CD14-positive monocyte (primary cell): Measurements from ENCODE around the gene EPHA3. TPM values are rescaled to one million over a fixed set of nuclear protein-coding genes. Genes with fewer than 3 reads are reported as not detected.

Experiments used
- DNase-seq, 3 donors: peaks; one replicate each; pipeline ENCODE4 v3.0.0-alpha.2; 2011 to 2022
- H2AFZ ChIP-seq: 2 replicates; pipeline ENCODE4 v1.6.0; 2012; ENCODE audit warnings: mild to moderate bottlenecking, low read depth, low read length, inconsistent platforms; ENCODE audit not compliant: insufficient read depth, poor library complexity, severe bottlenecking
- H3K27ac ChIP-seq, 2 donors: 1 replicate in 1 of 2; 2 replicates in 1 of 2; pipeline ENCODE4 v1.5.1; 2012 to 2013; ENCODE audit warnings: low read length in 2 of 2, control low read depth in 1 of 2, inconsistent platforms in 1 of 2, low read depth in 1 of 2, mild to moderate bottlenecking in 1 of 2
- H3K27me3 ChIP-seq, 2 donors: one replicate each; pipeline versions ENCODE4 v1.6.0 to v1.6.1; 2011 to 2013; ENCODE audit warnings: low read length in 2 of 2; ENCODE audit not compliant: control insufficient read depth in 2 of 2, insufficient read depth in 2 of 2
- H3K36me3 ChIP-seq, 2 donors: replicated peaks in 1 of 2; 1 replicate in 1 of 2; 2 replicates in 1 of 2; pipeline versions ENCODE4 v1.5.1 to v1.6.1; 2012 to 2013; ENCODE audit warnings: low read length in 2 of 2, control low read depth in 1 of 2, inconsistent platforms in 1 of 2, mild to moderate bottlenecking in 1 of 2; ENCODE audit not compliant: insufficient read depth in 2 of 2, control insufficient read depth in 1 of 2
- H3K4me1 ChIP-seq, 2 donors: 1 replicate in 1 of 2; 2 replicates in 1 of 2; pipeline versions ENCODE4 v1.5.1 to v1.6.1; 2012 to 2013; ENCODE audit warnings: low read length in 2 of 2, control low read depth in 1 of 2, inconsistent platforms in 1 of 2, mild to moderate bottlenecking in 1 of 2, moderate library complexity in 1 of 2; ENCODE audit not compliant: insufficient read depth in 2 of 2, control insufficient read depth in 1 of 2
- H3K4me2 ChIP-seq: replicated peaks from 2 replicates; pipeline ENCODE3; 2012; ENCODE audit warnings: low read length, moderate library complexity, mild to moderate bottlenecking; ENCODE audit not compliant: poor library complexity, severe bottlenecking; ENCODE audit errors: extremely low read depth
- H3K4me3 ChIP-seq, 3 experiments: fragments of 200-600 bp in 1 of 3; sonication (generic) in 1 of 3; replicated peaks in 1 of 3; 1 replicate in 2 of 3; 2 replicates in 1 of 3; pipeline ENCODE4 v1.5.1; 2011 to 2013; ENCODE audit warnings: low read length in 3 of 3, mild to moderate bottlenecking in 3 of 3, control low read depth in 2 of 3, low read depth in 2 of 3, inconsistent platforms in 1 of 3, moderate library complexity in 1 of 3
- H3K79me2 ChIP-seq: 2 replicates; pipeline ENCODE4 v1.6.0; 2012; ENCODE audit warnings: mild to moderate bottlenecking, control low read depth, inconsistent platforms, low read length, moderate library complexity; ENCODE audit not compliant: insufficient read depth
- H3K9ac ChIP-seq: 2 replicates; pipeline ENCODE4 v1.6.0; 2017; ENCODE audit warnings: low read length, mild to moderate bottlenecking; ENCODE audit not compliant: insufficient read depth, poor library complexity, severe bottlenecking
- H3K9me3 ChIP-seq, 2 donors: replicated peaks in 1 of 2; 1 replicate in 1 of 2; 2 replicates in 1 of 2; pipeline versions ENCODE4 v1.5.1 to v1.6.1; 2012 to 2013; ENCODE audit warnings: low read length in 2 of 2, control low read depth in 1 of 2; ENCODE audit not compliant: control insufficient read depth in 1 of 2, insufficient read depth in 1 of 2
- H4K20me1 ChIP-seq: 2 replicates; pipeline ENCODE4 v1.6.0; 2012; ENCODE audit warnings: mild to moderate bottlenecking, low read length, control low read depth, moderate library complexity; ENCODE audit not compliant: insufficient read depth
- H3K27ac Mint-ChIP-seq, 7 donors: one replicate each; pipeline ENCODE4 v1.8.0; 2020; ENCODE audit warnings: mild to moderate bottlenecking in 7 of 7, mixed read lengths in 7 of 7, moderate library complexity in 6 of 7, inconsistent platforms in 2 of 7
- H3K27me3 Mint-ChIP-seq, 3 donors: one replicate each; pipeline ENCODE4 v1.8.0; 2021 to 2022; ENCODE audit warnings: low read depth in 3 of 3, mild to moderate bottlenecking in 3 of 3, mixed read lengths in 3 of 3, moderate library complexity in 3 of 3, inconsistent platforms in 1 of 3
- H3K36me3 Mint-ChIP-seq, 2 donors: one replicate each; pipeline ENCODE4 v1.8.0; 2020; ENCODE audit warnings: mixed read lengths in 2 of 2, inconsistent platforms in 1 of 2, mild to moderate bottlenecking in 1 of 2
- H3K4me1 Mint-ChIP-seq: one replicate; pipeline ENCODE4 v1.8.0; 2020; ENCODE audit warnings: mild to moderate bottlenecking, mixed read lengths
- H3K4me3 Mint-ChIP-seq, 2 donors: one replicate each; pipeline ENCODE4 v1.8.0; 2020; ENCODE audit warnings: mild to moderate bottlenecking in 2 of 2, mixed read lengths in 2 of 2, moderate library complexity in 1 of 2
- H3K9me3 Mint-ChIP-seq, 7 donors: one replicate each; pipeline ENCODE4 v1.8.0; 2020 to 2022; ENCODE audit warnings: mixed read lengths in 7 of 7, mild to moderate bottlenecking in 6 of 7, moderate library complexity in 6 of 7, inconsistent platforms in 2 of 7
- CTCF ChIP-seq: fragments of 200-600 bp; IDR thresholded peaks from one replicate; pipeline ENCODE4 v1.8.0; 2022; ENCODE audit warnings: antibody characterized with exemption, mild to moderate bottlenecking
- WGBS: methylation state at CpG from one replicate; pipeline ENCODE4 v1.1.5; 2013; ENCODE audit warnings: missing lambda C conversion rate; ENCODE audit not compliant: insufficient coverage; 5-methylcytosine and 5-hydroxymethylcytosine counted together
- intact Hi-C, 2 donors: fragments of 100-400 bp; cut with micrococcal nuclease; formaldehyde crosslinking; loops; one replicate each; pipeline versions ENCODE4 v1.15.0 to v1.15.1; 2023
- polyA plus RNA-seq, 3 donors: library from polyadenylated mRNA; depleted of rRNA in 1 of 3; unstranded in 2 of 3; stranded (reverse) in 1 of 3; fragments of 300-500 nt in 2 of 3; fragments of >200 nt in 1 of 3; fragmentation: Illumina TruSeq in 2 of 3; gene quantifications; 1 replicate in 2 of 3; 2 replicates in 1 of 3; pipeline ENCODE4 v1.2.3, GENCODE V29; 2012 to 2021

The EPHA3 gene
- polyA plus RNA-seq, 3 donors, result not detected

- no peak for TF ChIP-seq CTCF
- no peaks in the 10 kb centered on the region for H3K4me1 ChIP-seq
- no peaks in the 10 kb centered on the region for H3K36me3 Mint-ChIP-seq
- no peak overlapping the region for H3K27ac Mint-ChIP-seq
- H3K9me3 ChIP-seq, result no peaks in the 10 kb centered on the region
- peaks cover 0 to 2% (median 0%) of the 10 kb centered on the region in 3 donors for H3K27me3 Mint-ChIP-seq
- no peak overlapping the region for H3K27ac ChIP-seq
- H3K27me3 ChIP-seq, result no peaks in the 10 kb centered on the region
- intact Hi-C loops, result no loop called here
- no peaks in the 10 kb centered on the region for H3K4me1 Mint-ChIP-seq
- H3K9ac ChIP-seq, result no peak overlapping the region
- peaks cover 0 to 3% (median 1%) of the 10 kb centered on the region in 7 donors for H3K9me3 Mint-ChIP-seq
- H3K36me3 ChIP-seq, result no peaks in the 10 kb centered on the region
- H2AFZ ChIP-seq, result no peak overlapping the region
- no peaks in the 10 kb centered on the region for H3K79me2 ChIP-seq
- no peaks in the 10 kb centered on the region for H4K20me1 ChIP-seq
- WGBS, result 80% methylated on average over 1 of the region's 1 CpG
- no peak overlapping the region for H3K4me2 ChIP-seq
- no peak for DNase-seq
- no peak overlapping the region for H3K4me3 Mint-ChIP-seq
- no peak overlapping the region for H3K4me3 ChIP-seq
Observed at GRCh38 chr3:89405176-89405575, 297.8 kb downstream of the EPHA3 start.

- peaks cover 0 to 3% (median 0%) of the 10 kb centered on the region in 7 donors for H3K9me3 Mint-ChIP-seq
- no peaks in the 10 kb centered on the region for H3K27me3 ChIP-seq
- H4K20me1 ChIP-seq, result no peaks in the 10 kb centered on the region
- no peaks in the 10 kb centered on the region for H3K4me1 Mint-ChIP-seq
- H3K9ac ChIP-seq, result no peak overlapping the region
- no peak overlapping the region for H3K27ac ChIP-seq
- no peaks in the 10 kb centered on the region for H3K79me2 ChIP-seq
- H3K4me1 ChIP-seq, result no peaks in the 10 kb centered on the region
- H3K27me3 Mint-ChIP-seq, result peaks cover 0 to 2% (median 0%) of the 10 kb centered on the region in 3 donors
- DNase-seq, result no peak
- H3K9me3 ChIP-seq, result no peaks in the 10 kb centered on the region
- H3K4me3 Mint-ChIP-seq, result no peak overlapping the region
- H3K27ac Mint-ChIP-seq, result no peak overlapping the region
- intact Hi-C loops, result no loop called here
- no peak overlapping the region for H3K4me3 ChIP-seq
- no peak overlapping the region for H3K4me2 ChIP-seq
- H3K36me3 Mint-ChIP-seq, result no peaks in the 10 kb centered on the region
- no peak overlapping the region for H2AFZ ChIP-seq
- WGBS, result no CpG with 5 or more reads among the region's 2 CpGs
- no peaks in the 10 kb centered on the region for H3K36me3 ChIP-seq
- no peak for TF ChIP-seq CTCF
Observed at GRCh38 chr3:89405593-89405992, 298.2 kb downstream of the EPHA3 start.
